Lower lobe of right lung (tissue), 2 donors: Measurements from ENCODE around the gene GDNF. TPM values are rescaled to one million over a fixed set of nuclear protein-coding genes. Genes with fewer than 3 reads are reported as not detected.

ENCODE experiments used
- ATAC-seq, 2 donors: fragments of 200-7000 bp; cut with Tn5 transposase; one replicate each; pipeline ENCODE4 v1.9.1; 2020 to 2022; ENCODE audit warnings: mild to moderate bottlenecking in 2 of 2, moderate library complexity in 2 of 2
- DNase-seq: peaks from one replicate; pipeline ENCODE4 v3.0.0-alpha.2; 2020
- H3K27ac ChIP-seq: fragments of 200-600 bp; one replicate; pipeline ENCODE4 v1.8.0; 2022
- H3K27me3 ChIP-seq: fragments of 200-600 bp; one replicate; pipeline ENCODE4 v1.8.0; 2022; ENCODE audit warnings: low read depth
- H3K36me3 ChIP-seq: fragments of 200-600 bp; one replicate; pipeline ENCODE4 v1.8.0; 2022; ENCODE audit warnings: mild to moderate bottlenecking
- H3K4me1 ChIP-seq: fragments of 200-600 bp; one replicate; pipeline ENCODE4 v1.8.0; 2022
- H3K4me3 ChIP-seq: fragments of 200-600 bp; one replicate; pipeline ENCODE4 v1.8.0; 2022; ENCODE audit warnings: mild to moderate bottlenecking
- H3K9me3 ChIP-seq: fragments of 200-600 bp; one replicate; pipeline ENCODE4 v1.8.0; 2022
- intact Hi-C: fragments of 100-400 bp; cut with DNase I; formaldehyde crosslinking; loops from one replicate; pipeline ENCODE4 v1.11.0; 2022
- total RNA-seq: library from RNA; stranded (reverse); fragmentation: NEBNext Ultra II Directional; extraction: Animal tissue kit (Norgen Biotek cat#: 25700); gene quantifications from one replicate; pipeline ENCODE4 v1.2.1, GENCODE V29; 2021
- TF ChIP-seq, protein P1 (sequence below): fragments of 200-600 bp; IDR thresholded peaks from one replicate; pipeline ENCODE4 v1.8.0; 2022; ENCODE audit warnings: antibody characterized with exemption, mild to moderate bottlenecking
- donor health status: DM: no; HTN: yes; CAD: no; lungs with severe emphysema.

Gene GDNF
- total RNA-seq, 1 donor from 2014 or later: not detected

GRCh38 chr5:37840053-37841034 is 503 bp upstream of the GDNF start:
- peaks cover 74% of the 10 kb centered on the region for H3K27me3 ChIP-seq
- no peak overlapping the region for H3K27ac ChIP-seq
- intact Hi-C loops: no loop called here
- peak overlapping the region; percentile 41 for H3K4me3 ChIP-seq
- H3K9me3 ChIP-seq: no peaks in the 10 kb centered on the region
- TF ChIP-seq, protein P1, sequence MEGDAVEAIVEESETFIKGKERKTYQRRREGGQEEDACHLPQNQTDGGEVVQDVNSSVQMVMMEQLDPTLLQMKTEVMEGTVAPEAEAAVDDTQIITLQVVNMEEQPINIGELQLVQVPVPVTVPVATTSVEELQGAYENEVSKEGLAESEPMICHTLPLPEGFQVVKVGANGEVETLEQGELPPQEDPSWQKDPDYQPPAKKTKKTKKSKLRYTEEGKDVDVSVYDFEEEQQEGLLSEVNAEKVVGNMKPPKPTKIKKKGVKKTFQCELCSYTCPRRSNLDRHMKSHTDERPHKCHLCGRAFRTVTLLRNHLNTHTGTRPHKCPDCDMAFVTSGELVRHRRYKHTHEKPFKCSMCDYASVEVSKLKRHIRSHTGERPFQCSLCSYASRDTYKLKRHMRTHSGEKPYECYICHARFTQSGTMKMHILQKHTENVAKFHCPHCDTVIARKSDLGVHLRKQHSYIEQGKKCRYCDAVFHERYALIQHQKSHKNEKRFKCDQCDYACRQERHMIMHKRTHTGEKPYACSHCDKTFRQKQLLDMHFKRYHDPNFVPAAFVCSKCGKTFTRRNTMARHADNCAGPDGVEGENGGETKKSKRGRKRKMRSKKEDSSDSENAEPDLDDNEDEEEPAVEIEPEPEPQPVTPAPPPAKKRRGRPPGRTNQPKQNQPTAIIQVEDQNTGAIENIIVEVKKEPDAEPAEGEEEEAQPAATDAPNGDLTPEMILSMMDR: no peak
- H3K4me1 ChIP-seq: peaks cover 36% of the 10 kb centered on the region
- ATAC-seq: peak; percentile 33 to 42
- no peaks in the 10 kb centered on the region for H3K36me3 ChIP-seq
- no peak for DNase-seq

- H3K4me1 ChIP-seq: peaks cover 41% of the 10 kb centered on the region
- intact Hi-C loops: no loop called here
- TF ChIP-seq, protein P1: no peak
- no peak overlapping the region for H3K27ac ChIP-seq
- H3K4me3 ChIP-seq: peak overlapping the region; percentile 41
- ATAC-seq (no peak), DNase-seq (no peak)
- no peaks in the 10 kb centered on the region for H3K36me3 ChIP-seq
- H3K27me3 ChIP-seq: peaks cover 88% of the 10 kb centered on the region
- H3K9me3 ChIP-seq: no peaks in the 10 kb centered on the region
Measured at GRCh38 chr5:37838933-37839341, 904 bp downstream of the GDNF start.

GRCh38 chr5:37838152-37838932 is 1.5 kb downstream of the GDNF start:
- ATAC-seq: no peak
- Histone ChIP-seq H3K4me3 (peak overlapping the region; percentile 7), H3K4me1 (peaks cover 41% of the 10 kb centered on the region), H3K36me3 (no peaks in the 10 kb centered on the region), H3K27ac (no peak overlapping the region), H3K9me3 (no peaks in the 10 kb centered on the region), H3K27me3 (peaks cover 93% of the 10 kb centered on the region)
- intact Hi-C loops: no loop called here
- no peak for DNase-seq
- TF ChIP-seq, protein P1: no peak

- H3K27ac ChIP-seq: no peak overlapping the region
Measured at GRCh38 chr5:37837414-37838032, 2.3 kb downstream of the GDNF start.

More at GRCh38 chr5:37837414-37838032, 2.3 kb downstream of the GDNF start:
- DNase-seq (peak; percentile 73), ATAC-seq (peak; percentile 76 to 80)
- Histone ChIP-seq H3K27me3 (peaks cover 96% of the 10 kb centered on the region), H3K9me3 (no peaks in the 10 kb centered on the region), H3K4me3 (peak overlapping the region; percentile 35), H3K4me1 (peaks cover 41% of the 10 kb centered on the region), H3K36me3 (no peaks in the 10 kb centered on the region)
- intact Hi-C loops: no loop called here
- TF ChIP-seq, protein P1: peak; percentile 65
